GM20000 (cell line): ENCODE measurements around the gene CAPSL.

ENCODE experiments used
- DNase-seq: peaks from one replicate; pipeline ENCODE4 v3.0.0; 2012; ENCODE audit warnings: low spot score
- CTCF ChIP-seq: IDR thresholded peaks from 2 replicates; pipeline ENCODE4 v1.5.1; 2012; ENCODE audit warnings: mild to moderate bottlenecking, control low read depth; ENCODE audit errors: extremely low read depth, missing control alignments

Gene CAPSL

DNA sequence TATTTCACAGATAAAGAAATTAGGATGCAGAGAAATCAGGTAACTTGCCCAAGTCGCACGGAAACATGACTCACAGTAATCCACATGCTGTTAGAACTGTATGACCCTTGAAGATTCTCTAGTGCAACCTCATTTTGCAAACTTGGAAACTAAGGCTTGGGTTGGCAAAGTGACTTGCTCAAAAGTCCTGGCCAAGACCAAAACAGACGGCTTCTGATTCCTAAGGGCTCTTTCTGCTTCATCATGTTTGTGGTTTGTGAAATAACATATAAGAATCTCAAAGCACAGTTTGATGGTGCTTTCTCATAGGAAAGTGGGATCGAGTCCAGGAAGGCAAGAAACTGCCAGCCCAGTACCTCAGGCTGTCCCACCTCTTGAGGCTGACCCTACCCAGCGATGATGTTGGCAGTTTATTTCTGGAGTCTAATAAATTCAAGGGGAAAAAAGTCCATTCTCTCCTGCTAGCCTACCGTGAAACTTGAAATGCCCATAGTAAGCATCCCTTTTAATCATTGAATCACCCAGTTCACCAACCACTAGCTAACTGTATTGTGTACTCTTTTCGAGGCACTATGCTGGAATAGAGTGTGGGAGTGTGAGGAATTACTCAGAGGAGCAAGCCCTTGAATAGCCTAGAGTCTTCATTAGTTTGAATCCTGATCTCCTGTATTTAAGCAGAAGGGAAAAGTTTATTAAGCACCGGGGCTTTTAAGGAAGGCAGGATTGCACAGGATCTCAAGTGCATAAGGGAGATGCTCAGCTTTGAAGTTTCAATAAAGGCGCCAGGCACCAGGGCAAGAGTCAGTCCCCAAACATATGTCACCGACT lies 14.1 kb downstream of the CAPSL start:
- DNase-seq: no peak
- TF ChIP-seq CTCF: no peak

GRCh38 chr5:35922468-35922867 lies 16.0 kb downstream of the CAPSL start:
- no peak for TF ChIP-seq CTCF
- DNase-seq: no peak

DNA sequence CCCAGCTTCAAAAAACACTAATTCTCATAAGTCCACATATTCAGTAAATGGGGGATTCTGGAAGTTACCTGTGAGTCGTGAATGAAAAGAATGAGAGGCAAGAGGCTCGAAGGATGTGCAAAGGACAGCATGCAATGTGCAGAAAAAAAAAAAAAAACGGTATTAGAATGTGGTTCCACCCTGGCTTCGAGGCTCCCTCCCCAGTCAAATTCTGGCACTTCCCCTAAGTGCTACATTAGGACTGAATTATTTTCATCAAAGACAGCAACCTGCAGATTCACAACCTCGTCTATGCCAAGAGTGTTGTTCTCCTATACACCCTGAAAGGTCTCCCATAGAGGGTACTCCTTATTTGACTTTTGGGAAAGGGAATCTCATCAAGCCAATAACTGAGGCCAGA lies 16.5 kb downstream of the CAPSL start:
- no peak for DNase-seq
- no peak for TF ChIP-seq CTCF

GRCh38 chr5:35920890-35921289 lies 17.5 kb downstream of the CAPSL start:
- TF ChIP-seq CTCF: no peak
- no peak for DNase-seq

- DNase-seq: no peak
- TF ChIP-seq CTCF: no peak
Observed at GRCh38 chr5:35919191-35919590, 19.2 kb downstream of the CAPSL start.

- TF ChIP-seq CTCF: no peak
- DNase-seq: no peak
Observed at GRCh38 chr5:35908814-35909213, 29.6 kb downstream of the CAPSL start.

GRCh38 chr5:35908228-35908627 lies 30.2 kb downstream of the CAPSL start:
- no peak for DNase-seq
- TF ChIP-seq CTCF: no peak
